Measurements from ENCODE around the gene QARS1.

QARS1 gene

GRCh38 chr3:49093853-49094767 lies 10.4 kb downstream of the QARS1 start, which contains the start of gene QRICH1:
Gene QRICH1, minus strand, starts transcription at chr3:49094071. Its CDS starts 17,054 bp downstream, at chr3:49077017.
- peak; percentile 98 for DNase-seq (ENCODE audit: low read depth)
- TF ChIP-seq CTCF (IDR thresholded peaks at IDR 0.05; ENCODE audit: low read length, missing control alignments): peak; percentile 79
- peak within 1 kb of the TSS; percentile 96 for H3K4me3 ChIP-seq (replicated peaks; ENCODE audit: low read depth, low read length)

- TF ChIP-seq CTCF (IDR thresholded peaks at IDR 0.05; ENCODE audit: low read length, missing control alignments): no peak
- DNase-seq (ENCODE audit: low read depth): peak; percentile 88
- H3K4me3 ChIP-seq (replicated peaks; ENCODE audit: low read depth, low read length): peak overlapping the region; percentile 96
These were observed 11.4 kb downstream of the QARS1 start for GRCh38 chr3:49092938-49093852.

GRCh38 chr3:49081429-49081828 lies 23.1 kb downstream of the QARS1 start:
- no peak for DNase-seq (ENCODE audit: low read depth)
- no peak for TF ChIP-seq CTCF (IDR thresholded peaks at IDR 0.05; ENCODE audit: low read length, missing control alignments)

GRCh38 chr3:49079270-49079669 lies 25.3 kb downstream of the QARS1 start:
- no peak for DNase-seq (ENCODE audit: low read depth)
- no peak overlapping the region for H3K4me3 ChIP-seq (replicated peaks; ENCODE audit: low read depth, low read length)
- no peak for TF ChIP-seq CTCF (IDR thresholded peaks at IDR 0.05; ENCODE audit: low read length, missing control alignments)

More at GRCh38 chr3:49081429-49081828, 23.1 kb downstream of the QARS1 start:
- no peak overlapping the region for H3K4me3 ChIP-seq (replicated peaks; ENCODE audit: low read depth, low read length)

GRCh38 chr3:49076646-49077045 lies 27.9 kb downstream of the QARS1 start:
- DNase-seq (ENCODE audit: low read depth): no peak
- TF ChIP-seq CTCF (IDR thresholded peaks at IDR 0.05; ENCODE audit: low read length, missing control alignments): no peak

GRCh38 chr3:49076116-49076515 lies 28.4 kb downstream of the QARS1 start:
- no peak for TF ChIP-seq CTCF (IDR thresholded peaks at IDR 0.05; ENCODE audit: low read length, missing control alignments)
- DNase-seq (ENCODE audit: low read depth): no peak
- H3K4me3 ChIP-seq (replicated peaks; ENCODE audit: low read depth, low read length): no peak overlapping the region

More at GRCh38 chr3:49076646-49077045, 27.9 kb downstream of the QARS1 start:
- no peak overlapping the region for H3K4me3 ChIP-seq (replicated peaks; ENCODE audit: low read depth, low read length)
